K562 (cell line): ENCODE data around the gene LYPD5. TPM values are rescaled to one million over a fixed set of nuclear protein-coding genes. Genes with fewer than 3 reads are reported as not detected.

Experiments
- BACH1 ChIP-seq: fragments of 200-800 bp; sonication (Bioruptor generic); IDR thresholded peaks from 2 replicates; pipeline ENCODE4 v1.6.1; 2016; ENCODE audit warnings: missing genetic modification characterization, missing compliant biosample characterization
- CBFB ChIP-seq: sonication (generic); formaldehyde crosslinking; IDR thresholded peaks from 2 replicates; pipeline ENCODE4 v1.4.0; 2020; ENCODE audit warnings: mild to moderate bottlenecking, missing genetic modification reagents
- E2F8 ChIP-seq: fragments of 450-650 bp; IDR thresholded peaks from 2 replicates; pipeline ENCODE4 v1.7.1; 2018; ENCODE audit warnings: mild to moderate bottlenecking, low read depth; ENCODE audit not compliant: partially characterized antibody
- KAT7 ChIP-seq: sonication (generic); formaldehyde crosslinking; IDR thresholded peaks from 2 replicates; pipeline ENCODE4 v1.8.0; 2022; ENCODE audit warnings: missing genetic modification reagents, mild to moderate bottlenecking, borderline replicate concordance
- LEF1 ChIP-seq: fragments of 450-650 bp; IDR thresholded peaks from 2 replicates; pipeline ENCODE4 v1.6.1; 2016; ENCODE audit warnings: mild to moderate bottlenecking
- MEF2A ChIP-seq: IDR thresholded peaks from 2 replicates; pipeline ENCODE4 v1.6.1; 2011; ENCODE audit warnings: low read depth, mild to moderate bottlenecking, low read length, moderate library complexity; ENCODE audit not compliant: control insufficient read depth
- MEIS2 ChIP-seq: fragments of 450-650 bp; IDR thresholded peaks from 2 replicates; pipeline ENCODE4 v1.6.1; 2014; ENCODE audit warnings: mild to moderate bottlenecking; ENCODE audit not compliant: partially characterized antibody
- PHB2 ChIP-seq: fragments of 450-650 bp; IDR thresholded peaks from 2 replicates; pipeline ENCODE4 v1.6.1; 2017; ENCODE audit warnings: low read depth
- RBM39 ChIP-seq: fragments of 200-400 bp; formaldehyde crosslinking; optimal IDR thresholded peaks from 2 replicates; pipeline ENCODE3; 2018; ENCODE audit warnings: low read depth, low read length
- SMARCA5 ChIP-seq: fragments of 450-650 bp; IDR thresholded peaks from 2 replicates; pipeline ENCODE4 v1.6.1; 2016
- SP1 ChIP-seq: sonication (generic); formaldehyde crosslinking; IDR thresholded peaks from 2 replicates; pipeline ENCODE4 v1.8.1; 2022; ENCODE audit warnings: mild to moderate bottlenecking, missing genetic modification reagents
- TAF1 ChIP-seq: IDR thresholded peaks from 2 replicates; pipeline ENCODE4 v1.6.1; 2011; ENCODE audit warnings: mild to moderate bottlenecking, low read length, moderate library complexity; ENCODE audit not compliant: insufficient read depth, control insufficient read depth, severe bottlenecking; ENCODE audit errors: extremely low read depth
- ZHX1 ChIP-seq: fragments of 150-350 bp; conservative IDR thresholded peaks from 2 replicates; pipeline ENCODE4 v1.6.1; 2014; ENCODE audit warnings: low read length
- polyA plus RNA-seq, 8 experiments: library from polyadenylated mRNA; depleted of rRNA in 4 of 8; stranded (reverse) in 5 of 8; unstranded in 3 of 8; fragments of >200 nt; fragmentation: Nextera tagmentation in 2 of 8; fragmentation: Illumina TruSeq in 1 of 8; extraction: Ambion mirVana in 2 of 8; extraction: Trizol in 1 of 8; gene quantifications; 2 replicates each; pipeline versions ENCODE4 v1.2.1 to v1.2.3, GENCODE V29; 2011 to 2014; ENCODE audit warnings: inconsistent platforms in 1 of 8, missing spikeins in 1 of 8
- total RNA-seq, 7 experiments: library from RNA; depleted of rRNA in 6 of 7; stranded (reverse); fragments of >200 nt in 6 of 7; fragmentation: Illumina TruSeq in 2 of 7; extraction: Trizol in 2 of 7; gene quantifications; 2 replicates each; pipeline versions ENCODE4 v1.2.1 to v1.2.3, GENCODE V29; 2011 to 2021; ENCODE audit warnings: low replicate concordance in 1 of 7
- TF ChIP-seq, protein P1 (sequence below): fragments of 250-450 bp; sonication (Bioruptor Pico); IDR thresholded peaks from 2 replicates; pipeline ENCODE4 v1.8.0; 2021; ENCODE audit warnings: mild to moderate bottlenecking, moderate library complexity

LYPD5 gene
- total and polyA plus RNA-seq, 9 of the 15 experiments (the other 6 are each of a cell fraction or from before 2014, with no cell fraction given): 0.03 to 0.22 (median 0.10) TPM; not detected in 3

- 0 out of 2 replicates have a peak, but pooled peaks have one; percentile 54 for TF ChIP-seq MEF2A
- peak; percentile 77 for TF ChIP-seq TAF1
- TF ChIP-seq MEIS2: peak; percentile 68
- TF ChIP-seq PHB2: peak; percentile 82
- TF ChIP-seq SMARCA5: 0 out of 2 replicates have a peak, but pooled peaks have one; percentile 47
- peak; percentile 84; the same call in 1 of the 2 replicates for TF ChIP-seq CBFB (CRISPR knock-in tag)
- TF ChIP-seq LEF1: peak; percentile 97
- TF ChIP-seq KAT7: peak; percentile 96; the same call in 1 of the 2 replicates
- TF ChIP-seq ZHX1: 0 out of 2 replicates have a peak, but pooled peaks have one; percentile 73
- peak; percentile 95 for TF ChIP-seq SP1 (CRISPR knock-in tag)
- no peak for TF ChIP-seq BACH1 (tag)
- TF ChIP-seq, protein P1, sequence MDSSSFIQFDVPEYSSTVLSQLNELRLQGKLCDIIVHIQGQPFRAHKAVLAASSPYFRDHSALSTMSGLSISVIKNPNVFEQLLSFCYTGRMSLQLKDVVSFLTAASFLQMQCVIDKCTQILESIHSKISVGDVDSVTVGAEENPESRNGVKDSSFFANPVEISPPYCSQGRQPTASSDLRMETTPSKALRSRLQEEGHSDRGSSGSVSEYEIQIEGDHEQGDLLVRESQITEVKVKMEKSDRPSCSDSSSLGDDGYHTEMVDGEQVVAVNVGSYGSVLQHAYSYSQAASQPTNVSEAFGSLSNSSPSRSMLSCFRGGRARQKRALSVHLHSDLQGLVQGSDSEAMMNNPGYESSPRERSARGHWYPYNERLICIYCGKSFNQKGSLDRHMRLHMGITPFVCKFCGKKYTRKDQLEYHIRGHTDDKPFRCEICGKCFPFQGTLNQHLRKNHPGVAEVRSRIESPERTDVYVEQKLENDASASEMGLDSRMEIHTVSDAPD (CRISPR knock-in tag): peak; percentile 40; the same call in 1 of the 2 replicates
- no peak for TF ChIP-seq RBM39
- peak; percentile 67 for TF ChIP-seq E2F8
Observed at GRCh38 chr19:43774103-43774939, 27.9 kb downstream of the LYPD5 start (continued).
